ENCODE results near the gene MED15. TPM values are rescaled to one million over a fixed set of nuclear protein-coding genes. Genes with fewer than 3 reads are reported as not detected.
"Not testable (repeated sequence)": the region's sequence is repeated elsewhere in the genome, so short reads cannot be mapped to it uniquely, and the experiment has no call there.

The MED15 gene
- total and polyA plus RNA-seq, 12 donors = 22.5 to 203 (median 82.2) TPM

DNA sequence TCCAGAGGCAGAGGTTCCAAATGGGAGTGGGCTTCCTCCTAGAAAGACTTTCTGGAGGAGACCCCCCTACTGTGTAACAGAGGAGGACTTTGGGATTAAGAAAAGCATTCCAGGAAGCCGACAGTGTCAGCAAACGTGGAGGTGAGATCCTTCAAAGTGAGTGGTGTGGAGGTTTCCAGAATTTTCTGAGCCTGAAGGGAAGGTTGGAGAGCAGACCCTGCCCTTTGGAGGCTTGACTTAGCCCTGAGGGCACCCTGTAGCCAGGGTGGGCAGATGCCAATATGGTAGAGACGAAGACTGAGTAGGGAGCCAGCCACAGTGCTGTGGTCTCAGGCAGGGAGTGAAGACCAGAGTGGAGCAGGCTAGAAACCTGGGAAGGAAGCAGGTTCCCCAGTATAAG is 10.0 kb upstream of the MED15 start:
- Histone ChIP-seq H3K27me3 (no peaks in the 10 kb centered on the region), H3K4me1 (replicated peaks in 1 of 2) (peaks cover 4 to 17% of the 10 kb centered on the region in 2 donors), H3K9me3 (replicated peaks in 1 of 3) (no peaks in the 10 kb centered on the region), H3K4me3 (no peak overlapping the region), H3K27ac (no peak overlapping the region), H3K36me3 (replicated peaks in 1 of 2) (peaks cover 0 to 5% of the 10 kb centered on the region in 2 donors)
- intact Hi-C loops (cut with DNase I) = no loop called here
- no peak for DNase-seq
- TF ChIP-seq, protein P1, sequence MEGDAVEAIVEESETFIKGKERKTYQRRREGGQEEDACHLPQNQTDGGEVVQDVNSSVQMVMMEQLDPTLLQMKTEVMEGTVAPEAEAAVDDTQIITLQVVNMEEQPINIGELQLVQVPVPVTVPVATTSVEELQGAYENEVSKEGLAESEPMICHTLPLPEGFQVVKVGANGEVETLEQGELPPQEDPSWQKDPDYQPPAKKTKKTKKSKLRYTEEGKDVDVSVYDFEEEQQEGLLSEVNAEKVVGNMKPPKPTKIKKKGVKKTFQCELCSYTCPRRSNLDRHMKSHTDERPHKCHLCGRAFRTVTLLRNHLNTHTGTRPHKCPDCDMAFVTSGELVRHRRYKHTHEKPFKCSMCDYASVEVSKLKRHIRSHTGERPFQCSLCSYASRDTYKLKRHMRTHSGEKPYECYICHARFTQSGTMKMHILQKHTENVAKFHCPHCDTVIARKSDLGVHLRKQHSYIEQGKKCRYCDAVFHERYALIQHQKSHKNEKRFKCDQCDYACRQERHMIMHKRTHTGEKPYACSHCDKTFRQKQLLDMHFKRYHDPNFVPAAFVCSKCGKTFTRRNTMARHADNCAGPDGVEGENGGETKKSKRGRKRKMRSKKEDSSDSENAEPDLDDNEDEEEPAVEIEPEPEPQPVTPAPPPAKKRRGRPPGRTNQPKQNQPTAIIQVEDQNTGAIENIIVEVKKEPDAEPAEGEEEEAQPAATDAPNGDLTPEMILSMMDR (IDR thresholded peaks at IDR 0.05) = no peak
- TF ChIP-seq POLR2A (IDR thresholded peaks at IDR 0.05) = no peak
- WGBS, 4 donors = 90 to 94% (median 94%) methylated on average over 3 of the region's 3 CpGs

DNA sequence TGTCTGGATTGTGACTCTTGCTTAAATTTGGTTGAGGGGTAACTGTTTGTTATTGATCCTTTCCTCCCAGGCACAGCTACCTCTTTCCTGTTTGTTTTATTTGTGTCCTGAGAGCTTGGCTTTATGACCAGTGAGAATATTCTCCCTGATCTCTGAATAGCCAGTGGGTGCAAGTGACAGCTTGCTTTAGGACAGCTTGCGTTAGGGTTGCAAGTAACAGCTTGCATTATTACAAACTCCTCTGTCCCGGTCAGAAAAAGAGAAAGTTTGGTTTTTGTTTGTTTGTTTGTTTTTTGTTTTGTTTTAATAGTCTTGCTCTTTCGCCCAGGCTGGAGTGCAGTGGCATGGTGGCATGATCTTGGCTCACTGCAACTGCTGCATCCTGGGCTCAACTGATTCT is 8.5 kb upstream of the MED15 start:
- Histone ChIP-seq H3K27me3 (no peaks in the 10 kb centered on the region), H3K27ac (no peak overlapping the region), H3K4me1 (replicated peaks in 1 of 2) (peaks cover 4 to 13% of the 10 kb centered on the region in 2 donors), H3K36me3 (replicated peaks in 1 of 2) (peaks cover 0 to 5% of the 10 kb centered on the region in 2 donors), H3K9me3 (replicated peaks in 1 of 3) (no peaks in the 10 kb centered on the region), H3K4me3 (no peak overlapping the region)
- 61 to 86% (median 71%) methylated on average over 3 of the region's 3 CpGs for WGBS, 4 donors
- intact Hi-C loops (cut with DNase I) = no loop called here
- TF ChIP-seq, protein P1 (IDR thresholded peaks at IDR 0.05) = no peak
- no peak for TF ChIP-seq POLR2A (IDR thresholded peaks at IDR 0.05)
- DNase-seq = no peak

DNA sequence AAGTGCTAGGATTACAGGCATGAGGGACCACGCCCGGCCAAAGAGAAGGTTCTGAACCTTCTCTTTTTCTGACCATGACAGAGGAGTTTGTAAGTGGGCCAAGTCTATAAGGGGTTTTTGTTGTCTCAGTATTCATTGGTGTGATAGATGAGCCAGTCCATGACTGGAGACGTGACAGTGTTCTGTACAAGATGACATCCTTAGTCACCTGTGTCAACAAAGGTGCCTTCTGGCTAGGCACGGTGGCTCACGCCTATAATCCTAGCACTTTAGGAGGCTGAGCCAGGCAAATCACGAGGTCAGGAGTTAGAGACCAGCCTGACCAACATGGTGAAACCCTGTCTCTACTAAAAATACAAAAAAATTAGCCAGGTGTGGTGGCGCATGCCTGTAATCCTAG is 7.6 kb upstream of the MED15 start:
- no peak for TF ChIP-seq POLR2A (IDR thresholded peaks at IDR 0.05)
- TF ChIP-seq, protein P1 (IDR thresholded peaks at IDR 0.05) = no peak
- H3K4me1 ChIP-seq (replicated peaks in 1 of 2) = peaks cover 4 to 8% of the 10 kb centered on the region in 2 donors
- 91 to 97% (median 92%) methylated on average over 7 of the region's 7 CpGs for WGBS, 4 donors
- no peak for DNase-seq
- intact Hi-C loops (cut with DNase I) = no loop called here
- H3K9me3 ChIP-seq (replicated peaks in 1 of 3) = no peaks in the 10 kb centered on the region
- H3K27me3 ChIP-seq = no peaks in the 10 kb centered on the region
- no peak overlapping the region for H3K4me3 ChIP-seq
- H3K36me3 ChIP-seq (replicated peaks in 1 of 2) = peaks cover 0 to 5% of the 10 kb centered on the region in 2 donors
- no peak overlapping the region for H3K27ac ChIP-seq

DNA sequence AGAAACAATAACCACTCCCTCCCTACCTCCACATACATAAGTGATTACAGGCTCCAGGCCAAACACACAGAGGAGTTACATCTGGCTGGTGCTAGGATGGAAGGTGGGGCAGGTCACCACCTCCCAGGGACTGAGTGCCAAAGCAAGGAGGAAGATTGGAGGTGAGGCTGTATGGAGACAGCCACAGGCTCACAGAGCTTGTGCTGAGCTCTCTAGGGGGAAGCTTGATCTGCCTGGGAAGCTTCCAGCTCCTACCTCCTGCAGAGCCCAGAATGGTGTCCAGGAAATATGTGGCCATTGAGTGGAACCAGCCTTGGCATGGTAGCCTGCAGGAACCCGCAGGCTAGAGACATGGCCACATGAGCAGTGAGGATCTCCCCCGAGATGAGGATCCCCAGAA is 3.6 kb upstream of the MED15 start:
- Histone ChIP-seq H3K27me3 (no peaks in the 10 kb centered on the region), H3K27ac (no peak overlapping the region)
- 77 to 98% (median 88%) methylated on average over 2 of the region's 2 CpGs for WGBS, 4 donors

DNA sequence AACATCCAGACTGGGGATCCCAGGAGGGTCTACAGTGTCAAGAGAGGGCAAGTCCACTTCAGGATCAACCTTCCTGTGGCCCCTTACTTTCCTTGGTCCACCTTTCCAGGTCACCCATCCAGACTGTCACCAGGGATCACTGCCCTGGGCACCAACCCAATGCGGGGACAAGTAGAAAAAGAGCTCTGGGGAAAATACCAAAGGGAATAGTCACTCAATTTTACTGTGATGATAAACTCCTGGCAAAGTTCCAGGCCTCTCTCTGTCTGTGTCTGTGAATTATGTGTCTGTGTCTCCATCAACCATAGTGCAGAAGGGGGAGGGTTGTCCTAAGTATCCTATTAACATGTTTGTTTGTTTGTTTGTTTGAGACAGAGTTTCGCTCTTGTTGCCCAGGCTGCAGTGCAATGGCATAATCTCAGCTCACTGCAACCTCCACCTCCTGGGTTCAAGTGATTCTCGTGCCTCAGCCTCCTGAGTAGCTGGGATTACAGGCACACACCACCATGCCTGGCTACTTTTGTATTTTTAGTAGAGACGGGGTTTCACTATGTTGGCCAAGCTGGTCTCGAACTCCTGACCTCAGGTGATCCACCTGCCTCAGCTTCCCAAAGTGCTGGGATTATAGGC is 3.0 kb upstream of the MED15 start:
- H3K4me3 ChIP-seq; H3K27ac ChIP-seq; H3K36me3 ChIP-seq (replicated peaks in 1 of 2); H3K27me3 ChIP-seq; H3K9me3 ChIP-seq (replicated peaks in 1 of 3); intact Hi-C loops (cut with DNase I): not testable (repeated sequence)
- DNase-seq = peak in 6 of 7 donors; percentile 63 to 82 (median 76)
- peaks cover 6 to 14% of the 10 kb centered on the region in 2 donors for H3K4me1 ChIP-seq (replicated peaks in 1 of 2)
- WGBS, 4 donors = 67 to 75% (median 71%) methylated on average over 4 to 5 of the region's 5 CpGs

More for the DNA sequence above, 3.6 kb upstream of the MED15 start:
- Histone ChIP-seq H3K36me3 (replicated peaks in 1 of 2) (peaks cover 0 to 5% of the 10 kb centered on the region in 2 donors), H3K4me3 (no peak overlapping the region), H3K9me3 (replicated peaks in 1 of 3) (no peaks in the 10 kb centered on the region), H3K4me1 (replicated peaks in 1 of 2) (peaks cover 2 to 10% of the 10 kb centered on the region in 2 donors)
- intact Hi-C loops (cut with DNase I) = no loop called here
- no peak for TF ChIP-seq POLR2A (IDR thresholded peaks at IDR 0.05)
- TF ChIP-seq, protein P1 (IDR thresholded peaks at IDR 0.05) = no peak
- no peak for DNase-seq
